Right cardiac atrium (tissue), 5 donors: ENCODE measurements around the gene SNHG17. TPM values are rescaled to one million over a fixed set of nuclear protein-coding genes. Genes with fewer than 3 reads are reported as not detected.
"Not testable (repeated sequence)": the region's sequence is repeated elsewhere in the genome, so short reads cannot be mapped to it uniquely, and the experiment has no call there.

Source experiments
- ATAC-seq, 2 donors: fragments of 200-7000 bp; cut with Tn5 transposase; one replicate each; pipeline versions ENCODE4 v1.8.0 to v1.9.1; 2020; ENCODE audit warnings: moderate library complexity in 2 of 2, mild to moderate bottlenecking in 1 of 2
- DNase-seq, 3 donors: peaks; one replicate each; pipeline ENCODE4 v3.0.0-alpha.2; 2020
- H3K27ac ChIP-seq: one replicate; pipeline ENCODE4 v1.5.1; 2013; ENCODE audit warnings: mild to moderate bottlenecking, low read length, control low read depth, moderate library complexity
- H3K27me3 ChIP-seq: one replicate; pipeline ENCODE4 v1.6.1; 2013; ENCODE audit not compliant: control insufficient read depth, insufficient read depth
- H3K4me1 ChIP-seq: one replicate; pipeline ENCODE4 v1.6.1; 2013; ENCODE audit warnings: low read length; ENCODE audit not compliant: control insufficient read depth, insufficient read depth
- H3K4me3 ChIP-seq: one replicate; pipeline ENCODE4 v1.5.1; 2013; ENCODE audit warnings: low read length, control low read depth
- H3K9me3 ChIP-seq: one replicate; pipeline ENCODE4 v1.6.1; 2013; ENCODE audit warnings: low read length; ENCODE audit not compliant: control insufficient read depth
- WGBS: extraction: QIAGEN DNeasy Blood & Tissue Kit; methylation state at CpG from one replicate; pipeline ENCODE4 v1.1.7; 2013; 5-methylcytosine and 5-hydroxymethylcytosine counted together
- intact Hi-C, 4 donors: fragments of 100-400 bp; cut with DNase I; formaldehyde crosslinking; loops; one replicate each; pipeline versions ENCODE4 v1.11.0 to v1.14.0; 2022 to 2023
- long read RNA-seq, 4 donors: library from polyadenylated mRNA; unstranded; transcript quantifications; one replicate each; pipeline ENCODE4 v2.0.0, GENCODE V29; 2020 to 2021
- polyA plus RNA-seq: library from polyadenylated mRNA; stranded (reverse); fragments of 200-250 nt; gene quantifications from one replicate; pipeline ENCODE4 v1.2.3, GENCODE V29; 2013
- total RNA-seq, 4 donors: library from RNA; stranded (reverse); fragmentation: NEBNext Ultra II Directional; extraction: Animal tissue kit (Norgen Biotek cat#: 25700); gene quantifications; one replicate each; pipeline ENCODE4 v1.2.1, GENCODE V29; 2021
- donor health status: healthy with polysubstance abuse.
- donor health status: DM: no; HTN: yes; CAD: no.
- donor health status: DM: no; HTN: no; CAD: no.
- donor health status: DM: no; HTN: yes; CAD: no; lungs with severe emphysema.
- donor health status: DM: yes; HTN: yes; CAD: no.

The SNHG17 gene
- total RNA-seq (10 to 100 TPM in 2 of 4 donors, 1 to 10 TPM in 2; 8.1 to 36.8 (median 9.4) TPM), polyA plus RNA-seq (8.6 TPM)
- long read RNA-seq, donor 1, partial matches to known transcripts = 0 of 4 reads
- long read RNA-seq, donor 1, other reads (novel, unspliced or antisense) = 4 of 4 reads
- long read RNA-seq, donor 2, partial matches to known transcripts = 0 of 1 reads
- long read RNA-seq, donor 2, other reads (novel, unspliced or antisense) = 1 of 1 reads
- long read RNA-seq, donor 3, partial matches to known transcripts = 0 of 23 reads
- long read RNA-seq, donor 3, other reads (novel, unspliced or antisense) = 23 of 23 reads
- long read RNA-seq, donor 4, partial matches to known transcripts = 0 of 2 reads
- long read RNA-seq, donor 4, other reads (novel, unspliced or antisense) = 1 of 2 reads

DNA sequence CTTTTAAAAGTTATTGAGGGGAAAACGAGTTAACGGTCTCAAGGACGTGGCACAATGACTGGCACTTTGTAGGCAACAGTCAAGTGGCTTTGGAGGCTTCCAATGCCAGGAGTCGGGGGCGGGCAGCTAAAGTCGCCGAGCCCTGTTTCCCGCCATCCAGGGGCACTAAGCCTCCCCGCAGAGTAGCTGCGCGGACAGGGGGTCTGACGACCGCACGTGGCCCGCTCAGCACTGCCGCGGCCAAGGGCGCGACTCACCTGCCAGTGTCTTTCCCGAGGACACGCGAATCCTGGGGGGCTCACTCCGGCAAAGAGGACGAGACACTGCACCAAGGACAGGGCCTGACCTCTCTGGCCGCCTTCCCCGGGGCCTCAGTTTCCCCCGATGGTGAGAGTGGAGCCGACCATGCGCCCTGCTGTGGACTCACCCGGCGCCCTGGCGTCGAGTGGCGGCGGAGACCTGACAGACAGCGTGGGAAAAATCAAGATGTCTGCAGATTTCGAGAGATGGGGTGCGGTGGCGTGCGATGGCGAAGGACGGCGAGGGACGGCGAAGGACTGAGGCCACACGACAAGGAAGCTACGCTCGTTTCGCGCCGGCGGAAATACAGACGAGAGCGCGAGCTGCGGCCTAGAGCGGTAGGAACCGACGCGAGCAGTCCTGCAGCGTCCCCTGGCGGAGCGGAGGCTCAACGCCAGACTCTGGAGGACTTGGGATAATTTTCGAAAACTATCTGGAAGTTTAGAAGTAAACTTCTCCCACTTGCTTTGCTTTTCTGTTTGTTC, at the start of gene SNHG17:
TSS of gene SNHG17 (minus strand) at position 559 of the 785 bp plus-strand sequence.
- Histone ChIP-seq H3K27me3 (no peaks in the 10 kb centered on the region), H3K27ac (peak within 1 kb of the TSS; percentile 75), H3K9me3 (no peaks in the 10 kb centered on the region), H3K4me1 (peaks cover 10% of the 10 kb centered on the region), H3K4me3 (peak within 1 kb of the TSS; percentile 86)
- ATAC-seq (peak; percentile 87 to 88), DNase-seq (peak; percentile 92 to 97 (median 96))
- intact Hi-C loops = no loop called here
- 1% methylated on average over 65 of the region's 65 CpGs for WGBS

DNA sequence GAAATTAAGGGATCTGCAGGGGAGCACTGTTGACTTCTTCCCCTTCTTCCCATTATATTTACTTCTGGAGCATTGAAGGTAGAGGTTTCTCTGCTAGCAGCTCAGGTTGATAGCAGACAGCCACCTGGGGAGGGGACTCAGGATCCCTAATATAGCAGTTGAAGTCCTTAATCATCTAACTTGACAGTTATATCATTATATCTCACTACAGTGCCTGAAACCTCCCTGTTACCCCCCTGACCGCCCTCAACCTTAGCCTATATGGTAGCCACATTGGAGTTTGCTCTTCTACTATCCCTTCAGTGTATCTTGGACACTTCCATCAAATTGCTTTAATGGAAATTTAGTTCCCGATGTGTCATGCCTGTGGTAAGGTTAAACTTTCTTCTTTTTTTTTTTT, 44.5 kb upstream of the SNHG17 start:
- no peak for ATAC-seq
- no peaks in the 10 kb centered on the region for H3K9me3 ChIP-seq
- intact Hi-C loops = no loop called here
- 94% methylated on average over 2 of the region's 2 CpGs for WGBS
- DNase-seq = no peak
- no peaks in the 10 kb centered on the region for H3K4me1 ChIP-seq
- H3K27ac ChIP-seq = no peak overlapping the region
- H3K4me3 ChIP-seq = no peak overlapping the region
- no peaks in the 10 kb centered on the region for H3K27me3 ChIP-seq

DNA sequence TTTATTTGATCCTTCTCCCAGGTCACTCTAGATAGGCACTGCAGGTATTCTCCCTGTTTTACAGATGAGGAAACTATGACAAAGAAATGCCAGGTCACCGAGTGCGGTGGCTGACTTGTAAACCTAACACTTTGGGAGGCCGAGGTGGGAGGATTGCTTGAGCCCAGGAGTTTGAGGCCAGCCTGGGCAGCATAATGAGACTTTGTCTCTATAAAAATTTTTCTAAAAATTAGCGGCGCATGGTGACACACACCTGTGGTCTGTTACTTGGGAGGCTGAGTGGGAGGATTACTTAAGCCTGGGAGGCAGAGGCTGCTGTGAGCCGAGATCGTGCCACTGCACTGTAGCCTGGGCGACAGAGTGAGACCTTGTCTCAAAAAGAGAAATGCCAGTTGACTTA, 42.6 kb upstream of the SNHG17 start:
- DNase-seq (no peak), ATAC-seq (no peak)
- Histone ChIP-seq H3K4me3 (no peak overlapping the region), H3K27me3 (no peaks in the 10 kb centered on the region), H3K27ac (no peak overlapping the region), H3K4me1 (peaks cover 8% of the 10 kb centered on the region), H3K9me3 (no peaks in the 10 kb centered on the region)
- 95% methylated on average over 8 of the region's 8 CpGs for WGBS
- intact Hi-C loops = no loop called here

DNA sequence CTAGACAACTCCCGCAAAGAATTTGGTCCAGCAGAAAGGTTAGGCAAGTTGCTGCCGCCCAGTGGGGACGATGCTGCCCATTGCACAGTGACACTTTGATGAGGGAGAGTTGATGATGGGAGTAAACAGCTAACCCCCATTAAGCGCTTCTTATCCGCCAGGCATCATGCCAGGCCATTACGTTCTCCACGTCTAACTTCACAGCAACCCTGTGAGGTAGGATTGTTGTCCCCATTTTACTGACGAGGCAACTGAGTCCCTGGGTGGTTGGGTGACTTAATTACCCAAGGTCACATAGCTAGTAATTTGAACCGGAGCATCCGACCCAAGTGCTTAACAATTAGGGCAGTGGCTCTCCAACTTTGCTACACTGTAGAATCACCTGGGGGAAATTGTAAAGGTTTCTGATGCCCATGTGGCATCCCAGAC, 38.3 kb upstream of the SNHG17 start:
- intact Hi-C loops = no loop called here
- Histone ChIP-seq H3K27me3 (no peaks in the 10 kb centered on the region), H3K27ac (peak overlapping the region; percentile 58), H3K4me1 (peaks cover 8% of the 10 kb centered on the region), H3K4me3 (peak overlapping the region; percentile 91), H3K9me3 (no peaks in the 10 kb centered on the region)
- no peak for ATAC-seq
- WGBS = 10% methylated on average over 10 of the region's 10 CpGs
- DNase-seq = peak in 1 of 3 donors; percentile 72

DNA sequence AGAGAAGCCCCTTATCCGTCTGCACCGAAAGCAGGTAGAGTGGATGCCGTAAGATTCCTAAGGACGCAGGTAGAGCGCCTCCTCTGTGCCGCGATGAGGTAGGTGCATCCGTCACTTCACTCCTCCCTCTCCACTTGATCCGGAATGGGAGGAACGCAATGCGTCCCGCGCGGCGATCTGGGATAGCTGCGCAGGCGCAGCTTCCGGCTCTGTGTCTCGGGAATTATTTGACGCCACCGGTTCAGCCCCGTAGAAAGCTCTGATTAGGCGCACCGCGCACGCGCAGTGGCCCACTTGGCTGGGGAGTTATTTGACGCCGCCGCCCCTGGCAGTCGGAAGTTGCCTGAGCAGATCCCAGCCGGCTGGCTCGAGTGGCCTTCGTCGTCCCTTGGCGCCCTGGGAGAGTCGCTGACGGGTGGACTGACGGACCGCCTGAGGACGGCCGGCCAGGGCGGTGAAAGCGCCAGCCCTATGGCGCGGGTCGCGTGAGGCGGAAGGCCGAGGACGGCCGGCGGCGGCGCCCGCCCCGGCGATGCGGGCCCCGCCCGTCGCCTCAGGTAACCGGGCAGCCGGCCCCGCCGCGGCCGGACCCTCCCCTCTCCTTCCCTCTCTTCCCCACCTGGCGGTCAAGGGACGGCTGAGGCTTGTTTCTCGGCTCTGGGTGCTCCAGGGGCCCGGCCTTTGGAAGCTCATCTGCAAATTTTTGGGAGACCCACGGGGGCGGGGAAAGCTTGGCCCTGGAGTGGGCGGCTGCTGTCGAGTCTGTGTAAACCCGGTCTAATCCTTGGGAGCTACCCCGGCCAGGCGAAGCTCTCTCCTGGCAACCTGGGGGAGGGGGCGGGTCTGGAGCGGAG, 37.6 kb upstream of the SNHG17 start, which contains the start of gene RALGAPB:
TSS of gene RALGAPB (plus strand) at position 331 of the 854 bp plus-strand sequence. CDS start 15,590 bp downstream, outside the sequence.
- DNase-seq = peak; percentile 99 to 100 (median 100)
- under 1% methylated on average over 81 of the region's 81 CpGs for whole genome bisulfite sequencing
- Histone ChIP-seq H3K4me1 (peaks cover 8% of the 10 kb centered on the region), H3K9me3 (no peaks in the 10 kb centered on the region), H3K27ac (peak within 1 kb of the TSS; percentile 58), H3K4me3 (peak within 1 kb of the TSS; percentile 91), H3K27me3 (no peaks in the 10 kb centered on the region)
- intact Hi-C loops = no loop called here
- ATAC-seq = peak; percentile 96 to 98

DNA sequence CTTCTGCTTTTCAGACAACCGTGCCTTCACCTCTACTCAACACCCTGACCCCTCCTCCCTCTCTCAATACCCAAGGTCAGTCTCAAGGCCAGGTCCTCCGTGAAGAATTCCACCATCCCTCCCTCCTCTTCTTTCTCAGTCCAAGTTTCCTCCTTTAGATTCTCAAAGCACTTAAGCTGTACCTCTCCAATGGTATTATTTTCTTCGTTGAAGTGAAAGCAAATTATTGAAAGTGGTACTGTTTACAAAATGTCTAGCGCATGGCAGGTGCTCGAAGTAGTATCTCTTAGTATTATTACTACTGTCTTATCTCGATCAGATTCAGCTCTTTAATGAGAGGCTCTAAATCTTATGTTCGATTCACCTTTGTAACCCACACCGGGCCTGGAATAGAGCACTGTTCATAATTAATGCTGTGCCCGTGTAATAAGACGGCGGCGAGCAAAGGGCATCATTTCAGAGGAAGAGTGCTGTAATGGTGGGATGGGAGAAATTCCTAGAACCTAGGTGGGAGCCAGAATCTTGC, 36.9 kb upstream of the SNHG17 start:
- H3K27ac ChIP-seq = peak overlapping the region; percentile 26
- intact Hi-C loops = no loop called here
- H3K9me3 ChIP-seq = no peaks in the 10 kb centered on the region
- peaks cover 8% of the 10 kb centered on the region for H3K4me1 ChIP-seq
- DNase-seq = no peak
- no peaks in the 10 kb centered on the region for H3K27me3 ChIP-seq
- no peak for ATAC-seq
- H3K4me3 ChIP-seq = peak overlapping the region; percentile 72
- 20% methylated on average over 12 of the region's 12 CpGs for WGBS

DNA sequence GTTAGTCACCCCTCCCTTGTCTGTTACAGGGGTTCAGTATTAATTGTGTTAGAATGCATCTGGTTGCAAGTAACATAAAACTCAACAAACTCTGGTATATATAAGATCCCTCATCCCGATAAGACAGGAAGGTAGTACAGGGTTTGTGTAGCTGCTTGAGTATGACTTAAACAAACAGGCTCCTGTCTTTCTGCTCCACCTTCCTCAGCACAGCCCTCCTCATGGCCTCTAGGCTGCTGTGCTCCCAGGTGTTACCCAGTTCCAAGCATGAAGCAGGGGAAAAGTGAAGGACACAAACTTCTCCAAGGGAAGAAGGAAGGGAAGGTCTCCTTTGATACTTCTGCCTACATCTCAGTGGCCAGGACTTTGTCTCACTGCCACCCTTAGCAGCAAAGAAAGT, 36.1 kb upstream of the SNHG17 start:
- ATAC-seq = no peak
- no peak overlapping the region for H3K27ac ChIP-seq
- no peaks in the 10 kb centered on the region for H3K9me3 ChIP-seq
- WGBS = 81% methylated on average over 1 of the region's 1 CpG
- H3K4me1 ChIP-seq = peaks cover 8% of the 10 kb centered on the region
- intact Hi-C loops = no loop called here
- no peak overlapping the region for H3K4me3 ChIP-seq
- no peaks in the 10 kb centered on the region for H3K27me3 ChIP-seq
- no peak for DNase-seq

DNA sequence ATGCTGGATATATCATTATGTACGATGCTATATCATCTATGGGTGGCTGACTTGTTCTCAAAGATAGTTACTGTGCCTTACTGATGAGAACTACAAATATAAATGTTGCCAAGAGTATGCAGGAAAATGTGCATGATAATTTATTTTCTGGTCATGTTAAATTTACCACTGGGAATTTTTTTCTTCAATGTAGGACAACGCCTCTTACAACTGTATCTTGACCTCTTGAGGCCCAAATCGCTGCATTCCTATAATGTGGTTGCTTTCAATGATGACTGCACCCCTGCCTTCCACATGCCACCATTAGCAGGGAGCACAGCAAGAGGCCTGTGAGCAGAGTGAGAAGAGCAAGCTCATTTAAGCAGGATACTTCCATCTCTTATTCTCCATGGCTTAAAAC, 31.9 kb upstream of the SNHG17 start:
- no peaks in the 10 kb centered on the region for H3K4me1 ChIP-seq
- H3K9me3 ChIP-seq = no peaks in the 10 kb centered on the region
- H3K27ac ChIP-seq = no peak overlapping the region
- H3K27me3 ChIP-seq = no peaks in the 10 kb centered on the region
- ATAC-seq (no peak), DNase-seq (no peak)
- intact Hi-C loops = no loop called here
- 70% methylated on average over 3 of the region's 3 CpGs for WGBS
- no peak overlapping the region for H3K4me3 ChIP-seq

DNA sequence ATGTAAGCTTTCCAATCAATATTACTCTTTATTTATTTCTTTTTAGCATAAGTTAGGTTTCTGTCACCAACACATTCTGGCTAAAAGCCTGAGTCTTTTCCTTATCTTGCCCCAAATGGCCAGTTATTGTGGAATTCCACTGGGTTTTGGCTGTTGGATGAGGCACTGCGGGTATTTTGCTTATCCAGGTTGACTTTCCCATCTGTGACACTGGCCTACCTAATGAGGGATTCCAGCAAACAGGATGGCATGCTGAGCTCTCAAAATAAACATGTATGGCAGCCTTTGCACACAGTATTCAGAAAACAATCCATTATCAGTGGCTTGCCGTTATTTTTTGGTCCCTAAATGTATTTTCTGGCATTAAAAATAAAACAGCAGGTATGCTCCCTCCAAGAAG, 31.0 kb upstream of the SNHG17 start:
- Histone ChIP-seq H3K9me3 (no peaks in the 10 kb centered on the region), H3K27me3 (no peaks in the 10 kb centered on the region), H3K27ac (no peak overlapping the region), H3K4me3 (no peak overlapping the region), H3K4me1 (no peaks in the 10 kb centered on the region)
- ATAC-seq = no peak
- no peak for DNase-seq
- intact Hi-C loops = no loop called here
- WGBS = 61% methylated on average over 2 of the region's 2 CpGs

DNA sequence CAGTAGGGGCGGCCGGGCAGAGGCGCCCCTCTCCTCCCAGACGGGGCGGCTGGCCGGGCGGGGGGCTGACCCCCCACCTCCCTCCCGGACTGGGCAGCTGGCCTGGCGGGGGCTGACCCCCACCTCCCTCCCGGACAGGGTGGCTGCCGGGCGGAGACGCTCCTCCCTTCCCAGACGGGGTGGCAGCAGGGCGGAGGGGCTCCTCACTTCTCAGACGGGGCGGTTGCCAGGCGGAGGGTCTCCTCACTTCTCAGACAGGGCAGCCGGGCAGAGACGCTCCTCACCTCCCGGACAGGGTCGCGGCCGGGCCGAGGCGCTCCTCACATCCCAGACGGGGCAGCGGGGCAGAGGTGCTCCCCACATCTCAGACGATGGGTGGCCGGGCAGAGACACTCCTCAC, 26.4 kb upstream of the SNHG17 start:
- WGBS = 91% methylated on average over 30 of the region's 30 CpGs
- DNase-seq = peak in 2 of 3 donors; percentile 18 to 46
- H3K4me3 ChIP-seq, ATAC-seq, H3K27ac ChIP-seq, H3K4me1 ChIP-seq, H3K27me3 ChIP-seq, H3K9me3 ChIP-seq, intact Hi-C loops: not testable (repeated sequence)
